Measurements from ENCODE around the gene PPP1R13B.

DNA sequence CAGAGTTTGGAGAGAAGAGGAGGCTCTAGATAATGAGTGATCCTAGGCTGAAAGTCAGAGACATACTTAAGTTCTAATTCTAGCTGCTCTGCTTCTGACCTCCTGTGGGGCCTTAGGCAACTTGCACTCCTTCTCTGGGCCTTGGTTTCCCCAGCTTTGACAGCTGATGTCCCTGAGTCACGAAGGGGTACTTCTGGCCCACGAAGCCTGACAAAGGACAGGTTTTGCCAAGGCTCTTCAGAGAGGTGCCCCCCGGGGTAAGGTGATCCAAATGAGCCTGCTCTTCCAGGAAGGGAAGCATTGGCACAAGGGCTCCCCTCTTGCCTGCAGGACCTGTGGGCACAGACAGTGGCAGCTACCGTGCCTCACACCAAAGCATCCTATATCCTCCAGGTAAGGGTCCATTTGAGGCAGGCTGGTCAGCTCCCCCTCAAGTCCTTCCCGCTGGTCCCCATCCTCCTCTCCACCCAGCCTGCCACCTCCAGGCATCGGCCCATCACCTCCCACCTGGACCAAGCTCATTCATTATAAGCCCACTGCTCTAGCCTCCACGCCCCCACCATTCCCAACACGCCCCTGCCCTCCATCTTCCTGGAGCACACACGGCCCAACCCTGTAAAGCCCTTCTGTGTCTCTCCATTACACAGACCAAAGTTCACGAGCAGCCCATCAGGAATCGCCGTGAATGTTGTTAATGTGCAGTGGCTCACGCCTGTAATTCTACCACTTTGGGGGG is 1.9 kb upstream of the PPP1R13B start:
- TF ChIP-seq CTCF (IDR thresholded peaks at IDR 0.05; ENCODE audit: poor library complexity) (no peak), EZH2 (IDR thresholded peaks at IDR 0.05; ENCODE audit: borderline replicate concordance) (no peak), EZH2phosphoT487 (IDR thresholded peaks at IDR 0.05; ENCODE audit: low read depth, severe bottlenecking, unreplicated experiment) (no peak)
